Neural progenitor cell (in vitro differentiated cells): ENCODE results near the gene TGDS.

ENCODE experiments used
- CTCF ChIP-seq: fragments of 200-600 bp; sonication (generic); IDR thresholded peaks from 2 replicates; pipeline ENCODE4 v1.5.1; 2017; ENCODE audit warnings: antibody characterized with exemption, mild to moderate bottlenecking
- EZH2 ChIP-seq: fragments of 200-600 bp; sonication (generic); IDR thresholded peaks from 2 replicates; pipeline ENCODE4 v1.6.1; 2017; ENCODE audit warnings: antibody characterized with exemption, mild to moderate bottlenecking, moderate library complexity
- EZH2phosphoT487 ChIP-seq: fragments of 200-600 bp; sonication (generic); IDR thresholded peaks from 2 replicates; pipeline ENCODE4 v1.6.1; 2017; ENCODE audit warnings: antibody characterized with exemption

GRCh38 chr13:94607939-94608338, 12.0 kb upstream of the TGDS start:
- no peak for TF ChIP-seq EZH2
- TF ChIP-seq CTCF, result no peak
- TF ChIP-seq EZH2phosphoT487, result no peak
